ACC112 (cell line): ENCODE results near the gene CEL.
"Not testable (repeated sequence)": the region's sequence is repeated elsewhere in the genome, so short reads cannot be mapped to it uniquely, and the experiment has no call there.

Source experiments
- H2AFZ ChIP-seq: fragments of 200-600 bp; sonication (generic); one replicate; pipeline ENCODE4 v1.6.0; 2017; ENCODE audit warnings: antibody characterized with exemption, low read length; ENCODE audit not compliant: unreplicated experiment
- H3K27ac ChIP-seq: fragments of 200-600 bp; sonication (generic); 2 replicates; pipeline ENCODE4 v1.5.1; 2014; ENCODE audit warnings: low read depth, mild to moderate bottlenecking, antibody characterized with exemption, low read length, moderate library complexity
- H3K27me3 ChIP-seq: fragments of 200-600 bp; sonication (generic); 2 replicates; pipeline ENCODE4 v1.6.1; 2014; ENCODE audit warnings: mild to moderate bottlenecking, antibody characterized with exemption, low read length, moderate library complexity, mixed read lengths; ENCODE audit not compliant: insufficient read depth
- H3K36me3 ChIP-seq: fragments of 200-600 bp; sonication (generic); 2 replicates; pipeline ENCODE4 v1.6.1; 2016; ENCODE audit warnings: mild to moderate bottlenecking, antibody characterized with exemption, low read length, moderate library complexity, mixed read lengths; ENCODE audit not compliant: insufficient read depth
- H3K4me1 ChIP-seq: fragments of 200-600 bp; sonication (generic); one replicate; pipeline ENCODE4 v1.6.1; 2016; ENCODE audit warnings: low read length, mixed read lengths; ENCODE audit not compliant: insufficient read depth, unreplicated experiment, control insufficient read depth
- H3K4me3 ChIP-seq: fragments of 200-600 bp; sonication (generic); 2 replicates; pipeline ENCODE4 v1.5.1; 2014; ENCODE audit warnings: mild to moderate bottlenecking, low read depth, low read length
- H3K79me2 ChIP-seq: fragments of 200-600 bp; sonication (generic); one replicate; pipeline ENCODE4 v1.6.0; 2016; ENCODE audit warnings: low read length; ENCODE audit not compliant: control insufficient read depth, unreplicated experiment, insufficient read depth

CEL gene

DNA sequence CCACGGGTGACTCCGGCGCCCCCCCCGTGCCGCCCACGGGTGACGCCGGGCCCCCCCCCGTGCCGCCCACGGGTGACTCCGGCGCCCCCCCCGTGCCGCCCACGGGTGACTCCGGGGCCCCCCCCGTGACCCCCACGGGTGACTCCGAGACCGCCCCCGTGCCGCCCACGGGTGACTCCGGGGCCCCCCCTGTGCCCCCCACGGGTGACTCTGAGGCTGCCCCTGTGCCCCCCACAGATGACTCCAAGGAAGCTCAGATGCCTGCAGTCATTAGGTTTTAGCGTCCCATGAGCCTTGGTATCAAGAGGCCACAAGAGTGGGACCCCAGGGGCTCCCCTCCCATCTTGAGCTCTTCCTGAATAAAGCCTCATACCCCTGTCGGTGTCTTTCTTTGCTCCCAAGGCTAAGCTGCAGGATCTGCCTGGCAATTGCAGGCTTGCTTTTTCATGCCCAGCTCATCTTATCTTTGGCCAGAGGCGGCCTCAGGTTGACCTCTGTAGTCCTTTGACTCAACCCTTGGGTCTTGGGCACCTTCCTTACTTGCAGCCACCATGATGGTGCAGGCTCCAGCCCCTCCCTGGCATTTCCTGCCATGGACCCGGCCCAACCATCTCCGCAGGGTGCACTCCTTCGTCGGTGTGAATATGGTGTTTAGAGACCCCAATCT, 9.8 kb downstream of the CEL start:
- Histone ChIP-seq H2AFZ (no peak overlapping the region), H3K4me3 (no peak overlapping the region), H3K36me3 (no peaks in the 10 kb centered on the region), H3K27ac (no peak overlapping the region), H3K4me1 (peaks cover 23% of the 10 kb centered on the region), H3K27me3 (no peaks in the 10 kb centered on the region), H3K79me2 (no peaks in the 10 kb centered on the region)

- not testable (repeated sequence) for H3K27me3 ChIP-seq, H3K36me3 ChIP-seq, H3K79me2 ChIP-seq, H3K27ac ChIP-seq, H3K4me3 ChIP-seq, H2AFZ ChIP-seq
- peaks cover 28% of the 10 kb centered on the region for H3K4me1 ChIP-seq
These were observed 10.4 kb downstream of the CEL start for GRCh38 chr9:133072210-133072609.

- H3K4me1 ChIP-seq, result peaks cover 28% of the 10 kb centered on the region
- no peaks in the 10 kb centered on the region for H3K79me2 ChIP-seq
- H3K4me3 ChIP-seq, result no peak overlapping the region
- no peak overlapping the region for H2AFZ ChIP-seq
- H3K27ac ChIP-seq, result no peak overlapping the region
- no peaks in the 10 kb centered on the region for H3K36me3 ChIP-seq
- no peaks in the 10 kb centered on the region for H3K27me3 ChIP-seq
These were observed 11.6 kb downstream of the CEL start for GRCh38 chr9:133073086-133074014.

- no peak overlapping the region for H3K4me3 ChIP-seq
- no peak overlapping the region for H3K27ac ChIP-seq
- no peaks in the 10 kb centered on the region for H3K36me3 ChIP-seq
- no peaks in the 10 kb centered on the region for H3K79me2 ChIP-seq
- peaks cover 1% of the 10 kb centered on the region; the same call in 1 of the 2 replicates for H3K27me3 ChIP-seq
- H2AFZ ChIP-seq, result no peak overlapping the region
- H3K4me1 ChIP-seq, result peaks cover 28% of the 10 kb centered on the region
These were observed 12.4 kb downstream of the CEL start for GRCh38 chr9:133074111-133074651.

GRCh38 chr9:133075925-133076630, 14.3 kb downstream of the CEL start:
- Histone ChIP-seq H3K4me1 (peaks cover 28% of the 10 kb centered on the region), H2AFZ (no peak overlapping the region), H3K27me3 (peaks cover 4% of the 10 kb centered on the region; the same call in 1 of the 2 replicates), H3K79me2 (no peaks in the 10 kb centered on the region), H3K36me3 (no peaks in the 10 kb centered on the region), H3K27ac (peak overlapping the region; percentile 37), H3K4me3 (0 out of 2 replicates have a peak overlapping the region, but pooled peaks have one; percentile 29)

GRCh38 chr9:133076691-133077090, 14.9 kb downstream of the CEL start:
- Histone ChIP-seq H3K4me1 (peaks cover 28% of the 10 kb centered on the region), H3K79me2 (no peaks in the 10 kb centered on the region), H3K4me3 (no peak overlapping the region), H3K27me3 (peaks cover 4% of the 10 kb centered on the region; the same call in 1 of the 2 replicates), H2AFZ (no peak overlapping the region), H3K27ac (peak overlapping the region; percentile 37; the same call in 1 of the 2 replicates), H3K36me3 (no peaks in the 10 kb centered on the region)

GRCh38 chr9:133078486-133078885, 16.7 kb downstream of the CEL start:
- Histone ChIP-seq H3K27ac (no peak overlapping the region), H3K4me3 (no peak overlapping the region), H3K27me3 (peaks cover 4% of the 10 kb centered on the region; the same call in 1 of the 2 replicates), H3K4me1 (peaks cover 28% of the 10 kb centered on the region), H3K79me2 (no peaks in the 10 kb centered on the region), H2AFZ (no peak overlapping the region), H3K36me3 (no peaks in the 10 kb centered on the region)

DNA sequence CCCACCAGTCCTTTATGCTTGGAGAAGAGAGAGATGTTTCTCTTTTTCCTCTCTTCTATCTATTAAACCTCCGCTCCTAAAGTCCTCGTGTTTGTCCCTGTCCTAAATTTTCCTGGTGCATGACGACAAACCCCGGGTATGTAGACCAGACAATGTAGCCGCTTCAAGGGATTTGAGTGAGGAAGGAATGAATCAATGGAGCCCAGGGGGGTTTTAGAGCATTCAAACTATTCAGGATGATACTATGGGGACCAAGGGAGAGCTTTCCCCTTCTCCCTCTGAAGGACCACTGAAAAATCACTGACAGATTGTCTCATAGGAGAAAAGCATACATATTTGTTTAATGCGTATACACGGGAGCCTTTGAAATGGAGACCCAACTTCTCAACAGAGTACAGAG, 18.4 kb downstream of the CEL start:
- no peak overlapping the region for H3K4me3 ChIP-seq
- H3K27me3 ChIP-seq, result peaks cover 4% of the 10 kb centered on the region; the same call in 1 of the 2 replicates
- H3K27ac ChIP-seq, result no peak overlapping the region
- H3K79me2 ChIP-seq, result no peaks in the 10 kb centered on the region
- H3K4me1 ChIP-seq, result peaks cover 18% of the 10 kb centered on the region
- no peaks in the 10 kb centered on the region for H3K36me3 ChIP-seq
- H2AFZ ChIP-seq, result no peak overlapping the region

- not testable (repeated sequence) for H2AFZ ChIP-seq, H3K36me3 ChIP-seq, H3K79me2 ChIP-seq, H3K27me3 ChIP-seq, H3K27ac ChIP-seq, H3K4me3 ChIP-seq
- peaks cover 10% of the 10 kb centered on the region for H3K4me1 ChIP-seq
These were observed 19.3 kb downstream of the CEL start for GRCh38 chr9:133080786-133081779.
